OCI-LY1 (cell line): ENCODE measurements around the gene BTN1A1.
A peak's percentile ranks its signal among the peaks of the same experiment; 100 is the strongest.
"Not testable (repeated sequence)": the region's sequence is repeated elsewhere in the genome, so short reads cannot be mapped to it uniquely, and the experiment has no call there.

Source experiments
- H2AFZ ChIP-seq: fragments of 200-600 bp; sonication (generic), shearing (Covaris generic); 2 replicates; pipeline ENCODE4 v1.6.0; 2014; ENCODE audit warnings: antibody characterized with exemption, mild to moderate bottlenecking, low read length
- H3F3A ChIP-seq: fragments of 200-600 bp; sonication (generic), shearing (Covaris generic); 2 replicates; pipeline ENCODE4 v1.6.0; 2014; ENCODE audit warnings: mild to moderate bottlenecking, antibody characterized with exemption, low read length, moderate library complexity; ENCODE audit not compliant: insufficient read depth
- H3K27ac ChIP-seq: fragments of 200-600 bp; sonication (generic); 2 replicates; pipeline ENCODE4 v1.5.1; 2014; ENCODE audit warnings: low read length, mixed run types, mild to moderate bottlenecking, low read depth; ENCODE audit not compliant: poor library complexity, severe bottlenecking
- H3K27me3 ChIP-seq: fragments of 200-600 bp; sonication (generic); 2 replicates; pipeline ENCODE4 v1.6.0; 2014; ENCODE audit warnings: antibody characterized with exemption, mild to moderate bottlenecking, low read length, moderate library complexity; ENCODE audit not compliant: insufficient read depth
- H3K36me3 ChIP-seq: fragments of 200-600 bp; sonication (generic); 2 replicates; pipeline ENCODE4 v1.6.1; 2014; ENCODE audit warnings: mild to moderate bottlenecking, antibody characterized with exemption, low read length, moderate library complexity, mixed read lengths; ENCODE audit not compliant: insufficient read depth
- H3K4me1 ChIP-seq: fragments of 200-600 bp; sonication (generic); 2 replicates; pipeline ENCODE4 v1.5.1; 2014; ENCODE audit warnings: mild to moderate bottlenecking, low read length, moderate library complexity; ENCODE audit not compliant: insufficient read depth, severe bottlenecking
- H3K4me2 ChIP-seq: fragments of 200-600 bp; sonication (generic), shearing (Covaris generic); 2 replicates; pipeline ENCODE4 v1.6.1; 2014; ENCODE audit warnings: low read length
- H3K4me3 ChIP-seq: fragments of 200-600 bp; sonication (generic); 2 replicates; pipeline ENCODE4 v1.5.1; 2014; ENCODE audit warnings: low read length, low read depth, mild to moderate bottlenecking, mixed read lengths; ENCODE audit not compliant: poor library complexity, severe bottlenecking
- H3K79me2 ChIP-seq: fragments of 200-600 bp; shearing (Covaris generic); 2 replicates; pipeline ENCODE4 v1.6.1; 2016; ENCODE audit warnings: mixed run types, low read length, mixed read lengths; ENCODE audit not compliant: insufficient read depth
- H3K9ac ChIP-seq: fragments of 200-600 bp; sonication (generic), shearing (Covaris generic); 2 replicates; pipeline ENCODE4 v1.6.1; 2014; ENCODE audit warnings: mild to moderate bottlenecking, low read length, mixed read lengths
- H3K9me2 ChIP-seq: fragments of 200-600 bp; sonication (generic), shearing (Covaris generic); 2 replicates; pipeline ENCODE4 v1.6.1; 2014; ENCODE audit warnings: low read depth, mild to moderate bottlenecking, low read length, mixed read lengths
- H3K9me3 ChIP-seq: fragments of 200-600 bp; shearing (Covaris generic); 2 replicates; pipeline ENCODE4 v1.6.1; 2014; ENCODE audit warnings: low read length, mixed read lengths
- H4K20me1 ChIP-seq: fragments of 200-600 bp; sonication (generic), shearing (Covaris generic); 2 replicates; pipeline ENCODE4 v1.6.0; 2016; ENCODE audit warnings: mild to moderate bottlenecking, low read length; ENCODE audit not compliant: insufficient read depth
- EZH2 ChIP-seq: fragments of 200-600 bp; sonication (generic), shearing (Covaris generic); IDR thresholded peaks from 2 replicates; pipeline ENCODE4 v1.8.0; 2017; ENCODE audit warnings: borderline replicate concordance, mixed run types, mild to moderate bottlenecking, antibody characterized with exemption, low read length, moderate library complexity, mixed read lengths
- TF ChIP-seq, protein P1 (sequence below): fragments of 200-600 bp; sonication (generic), shearing (Covaris generic); IDR thresholded peaks from 2 replicates; pipeline ENCODE4 v1.5.1; 2017; ENCODE audit warnings: mild to moderate bottlenecking, antibody characterized with exemption, low read length, moderate library complexity, mixed read lengths

The BTN1A1 gene

DNA sequence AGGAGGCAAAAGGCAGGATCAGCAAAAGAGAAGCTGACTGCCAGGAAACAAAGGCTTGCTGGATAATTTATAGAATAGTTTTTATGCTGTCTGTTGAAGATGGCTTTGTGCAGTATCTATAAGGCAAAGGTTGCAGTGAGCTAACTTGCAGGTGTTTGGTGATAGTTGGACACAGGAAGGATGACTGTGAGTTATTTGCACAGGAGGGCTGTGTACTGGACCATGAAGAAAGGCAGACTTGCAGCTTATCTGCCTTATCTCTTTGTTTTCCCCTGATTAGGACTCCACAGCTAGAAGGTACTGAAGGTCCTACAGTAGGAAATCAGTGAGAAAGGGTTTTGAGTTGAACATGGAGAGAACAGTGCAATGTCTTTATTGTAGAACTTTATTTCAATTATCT, 2.1 kb downstream of the BTN1A1 start:
- no peaks in the 10 kb centered on the region for H3F3A ChIP-seq
- H2AFZ ChIP-seq: 0 out of 2 replicates have a peak overlapping the region, but pooled peaks have one; percentile 24
- peak overlapping the region; percentile 22 for H3K4me3 ChIP-seq
- H3K9ac ChIP-seq: peak overlapping the region; percentile 52; the same call in 1 of the 2 replicates
- TF ChIP-seq, protein P1, sequence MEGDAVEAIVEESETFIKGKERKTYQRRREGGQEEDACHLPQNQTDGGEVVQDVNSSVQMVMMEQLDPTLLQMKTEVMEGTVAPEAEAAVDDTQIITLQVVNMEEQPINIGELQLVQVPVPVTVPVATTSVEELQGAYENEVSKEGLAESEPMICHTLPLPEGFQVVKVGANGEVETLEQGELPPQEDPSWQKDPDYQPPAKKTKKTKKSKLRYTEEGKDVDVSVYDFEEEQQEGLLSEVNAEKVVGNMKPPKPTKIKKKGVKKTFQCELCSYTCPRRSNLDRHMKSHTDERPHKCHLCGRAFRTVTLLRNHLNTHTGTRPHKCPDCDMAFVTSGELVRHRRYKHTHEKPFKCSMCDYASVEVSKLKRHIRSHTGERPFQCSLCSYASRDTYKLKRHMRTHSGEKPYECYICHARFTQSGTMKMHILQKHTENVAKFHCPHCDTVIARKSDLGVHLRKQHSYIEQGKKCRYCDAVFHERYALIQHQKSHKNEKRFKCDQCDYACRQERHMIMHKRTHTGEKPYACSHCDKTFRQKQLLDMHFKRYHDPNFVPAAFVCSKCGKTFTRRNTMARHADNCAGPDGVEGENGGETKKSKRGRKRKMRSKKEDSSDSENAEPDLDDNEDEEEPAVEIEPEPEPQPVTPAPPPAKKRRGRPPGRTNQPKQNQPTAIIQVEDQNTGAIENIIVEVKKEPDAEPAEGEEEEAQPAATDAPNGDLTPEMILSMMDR: no peak
- no peak for TF ChIP-seq EZH2
- no peaks in the 10 kb centered on the region for H3K9me2 ChIP-seq
- no peaks in the 10 kb centered on the region for H3K79me2 ChIP-seq
- H3K9me3 ChIP-seq: no peaks in the 10 kb centered on the region
- peaks cover 30% of the 10 kb centered on the region for H3K4me1 ChIP-seq
- no peaks in the 10 kb centered on the region for H3K36me3 ChIP-seq
- no peaks in the 10 kb centered on the region for H4K20me1 ChIP-seq
- no peaks in the 10 kb centered on the region for H3K27me3 ChIP-seq
- H3K4me2 ChIP-seq: peak overlapping the region; percentile 59
- peak overlapping the region; percentile 89 for H3K27ac ChIP-seq

DNA sequence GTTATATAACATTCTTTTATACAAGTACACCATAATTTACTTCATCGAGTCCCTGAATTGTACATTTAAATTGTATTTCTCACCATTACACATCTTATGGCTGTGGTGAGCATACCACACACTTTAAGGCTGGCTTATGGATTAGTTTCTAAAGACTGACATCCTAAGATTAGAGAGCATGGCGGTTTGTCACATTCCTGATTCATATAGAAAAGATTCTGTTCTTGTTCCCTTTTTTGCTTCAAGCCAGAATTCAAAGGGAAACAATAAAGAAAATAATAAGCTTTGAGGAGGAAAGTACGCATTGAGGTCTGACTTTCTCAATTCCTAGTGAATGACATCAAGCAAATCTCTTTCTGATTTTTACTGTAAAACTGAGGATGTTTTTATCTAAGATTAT, 2.5 kb downstream of the BTN1A1 start:
- H3K27ac ChIP-seq: peak overlapping the region; percentile 89
- H3K79me2 ChIP-seq: no peaks in the 10 kb centered on the region
- H3K9me2 ChIP-seq: no peaks in the 10 kb centered on the region
- peak overlapping the region; percentile 22 for H3K4me3 ChIP-seq
- H3K36me3 ChIP-seq: no peaks in the 10 kb centered on the region
- H3K4me2 ChIP-seq: peak overlapping the region; percentile 59
- TF ChIP-seq, protein P1: no peak
- no peak for TF ChIP-seq EZH2
- no peaks in the 10 kb centered on the region for H3K9me3 ChIP-seq
- H3K27me3 ChIP-seq: no peaks in the 10 kb centered on the region
- H2AFZ ChIP-seq: no peak overlapping the region
- H4K20me1 ChIP-seq: no peaks in the 10 kb centered on the region
- H3F3A ChIP-seq: no peaks in the 10 kb centered on the region
- peak overlapping the region; percentile 52 for H3K9ac ChIP-seq
- H3K4me1 ChIP-seq: peaks cover 30% of the 10 kb centered on the region

DNA sequence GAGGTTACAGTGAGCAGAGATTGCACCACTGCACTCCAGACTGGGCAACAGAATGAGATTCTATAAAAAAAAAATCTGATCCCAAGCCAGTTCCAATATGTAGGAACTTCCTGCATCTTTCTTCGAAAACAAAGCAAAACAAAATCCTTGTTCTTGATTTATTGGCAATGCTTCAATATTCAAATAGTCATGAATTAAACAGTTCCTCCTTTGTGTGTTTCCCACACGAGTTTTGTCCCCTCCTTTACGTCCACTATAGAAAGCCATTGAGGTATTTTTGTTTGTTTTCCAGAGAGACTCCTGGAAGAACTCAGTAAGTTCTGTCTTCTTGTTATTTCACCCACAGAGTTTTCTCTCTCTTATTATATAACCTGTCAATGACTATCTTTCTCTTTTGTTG, 7.6 kb downstream of the BTN1A1 start:
- no peaks in the 10 kb centered on the region for H3K9me3 ChIP-seq
- no peak for TF ChIP-seq EZH2
- TF ChIP-seq, protein P1: no peak
- H3K4me2 ChIP-seq: no peak overlapping the region
- no peaks in the 10 kb centered on the region for H3F3A ChIP-seq
- H3K9ac ChIP-seq: no peak overlapping the region
- H3K36me3 ChIP-seq: no peaks in the 10 kb centered on the region
- H4K20me1 ChIP-seq: no peaks in the 10 kb centered on the region
- no peaks in the 10 kb centered on the region for H3K27me3 ChIP-seq
- H2AFZ ChIP-seq: no peak overlapping the region
- no peak overlapping the region for H3K4me3 ChIP-seq
- H3K27ac ChIP-seq: no peak overlapping the region
- no peaks in the 10 kb centered on the region for H3K9me2 ChIP-seq
- H3K4me1 ChIP-seq: peaks cover 11% of the 10 kb centered on the region
- H3K79me2 ChIP-seq: no peaks in the 10 kb centered on the region

DNA sequence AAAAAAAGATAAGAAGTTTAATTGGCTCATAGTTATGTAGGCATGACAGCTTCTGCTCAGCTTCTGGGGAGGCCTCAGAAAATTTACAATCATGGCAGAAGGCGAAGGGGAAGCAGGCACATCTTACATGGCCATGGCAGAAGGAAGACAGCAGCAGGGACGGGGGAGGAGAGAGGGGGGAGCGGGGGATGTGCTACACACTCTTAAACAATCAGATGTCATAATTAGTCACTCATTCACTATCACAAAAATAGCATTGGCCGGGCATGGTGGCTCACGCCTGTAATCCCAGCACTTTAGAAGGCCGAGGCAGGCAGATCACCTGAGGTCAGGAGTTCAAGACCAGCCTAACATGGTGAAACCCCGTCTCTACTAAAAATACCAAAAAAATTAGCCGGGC, 10.9 kb downstream of the BTN1A1 start:
- not testable (repeated sequence) for H3K36me3 ChIP-seq

More for the DNA sequence above, 10.9 kb downstream of the BTN1A1 start:
- not testable (repeated sequence) for H3K27me3 ChIP-seq, H3K9me3 ChIP-seq, H3K4me1 ChIP-seq, H3K4me2 ChIP-seq, H3K4me3 ChIP-seq, H3F3A ChIP-seq, H2AFZ ChIP-seq, H3K9ac ChIP-seq, H3K27ac ChIP-seq, H3K9me2 ChIP-seq, H4K20me1 ChIP-seq, H3K79me2 ChIP-seq
